SK-N-SH (cell line): ENCODE results near the gene AGAP1. TPM values are rescaled to one million over a fixed set of nuclear protein-coding genes. Genes with fewer than 3 reads are reported as not detected.

Experiments
- CTCF ChIA-PET: fragments of 300-600, 350-600 bp; formaldehyde crosslinking; extraction: SDS; loops from one replicate; lab custom pipeline; 2021; lab: Yijun Ruan, JAX
- POLR2A ChIA-PET: fragments of 350-600 bp; sonication (Branson Sonifier 250); formaldehyde crosslinking; extraction: SDS; loops from one replicate; lab custom pipeline; 2020; ENCODE audit warnings: antibody characterized with exemption, inconsistent platforms; lab: Yijun Ruan, JAX
- DNase-seq: peaks from one replicate; pipeline ENCODE4 v3.0.0; 2012
- H2AFZ ChIP-seq: fragments of 200-600 bp; sonication (generic); 2 replicates; pipeline ENCODE4 v1.8.1; 2016; ENCODE audit warnings: antibody characterized with exemption, mild to moderate bottlenecking, low read depth
- H3F3A ChIP-seq: fragments of 200-600 bp; sonication (generic); replicated peaks from 2 replicates; pipeline ENCODE3; 2016; ENCODE audit warnings: antibody characterized with exemption, mild to moderate bottlenecking; ENCODE audit not compliant: insufficient read depth
- H3K27ac ChIP-seq, 2 experiments: fragments of 200-500 bp in 1 of 2; fragments of 200-600 bp in 1 of 2; sonication (Bioruptor generic) in 1 of 2; sonication (generic), shearing (Covaris generic) in 1 of 2; 2 replicates each; pipeline versions ENCODE4 v1.5.1 to v1.6.1; 2014 to 2016; ENCODE audit warnings: low read depth in 2 of 2, inconsistent platforms in 1 of 2, low read length in 1 of 2, mild to moderate bottlenecking in 1 of 2, mixed read lengths in 1 of 2
- H3K27me3 ChIP-seq: fragments of 200-600 bp; sonication (generic), shearing (Covaris generic); 2 replicates; pipeline ENCODE4 v1.6.1; 2016; ENCODE audit warnings: mixed run types; ENCODE audit not compliant: insufficient read depth
- H3K36me3 ChIP-seq, 2 experiments: fragments of 200-500 bp in 1 of 2; fragments of 200-600 bp in 1 of 2; sonication (Bioruptor generic) in 1 of 2; sonication (generic) in 1 of 2; replicated peaks in 1 of 2; 2 replicates each; pipeline versions ENCODE3 to v1.5.1; 2014 to 2016; ENCODE audit warnings: low read length in 1 of 2, mild to moderate bottlenecking in 1 of 2; ENCODE audit not compliant: insufficient read depth in 2 of 2, control insufficient read depth in 1 of 2
- H3K4me1 ChIP-seq, 2 experiments: fragments of 200-500 bp in 1 of 2; fragments of 200-600 bp in 1 of 2; sonication (Bioruptor generic) in 1 of 2; sonication (generic), shearing (Covaris generic) in 1 of 2; 2 replicates each; pipeline versions ENCODE4 v1.5.1 to v1.6.1; 2014 to 2016; ENCODE audit warnings: low read depth in 1 of 2, low read length in 1 of 2, mixed run types in 1 of 2; ENCODE audit not compliant: insufficient read depth in 2 of 2, control insufficient read depth in 1 of 2
- H3K4me2 ChIP-seq: fragments of 200-600 bp; sonication (generic), shearing (Covaris generic); 2 replicates; pipeline ENCODE4 v1.6.1; 2017; ENCODE audit warnings: mixed run types
- H3K4me3 ChIP-seq, 2 experiments: fragments of 200-500 bp in 1 of 2; fragments of 200-600 bp in 1 of 2; sonication (Bioruptor generic) in 1 of 2; sonication (generic), shearing (Covaris generic) in 1 of 2; 2 replicates each; pipeline versions ENCODE4 v1.5.1 to v1.8.1; 2014 to 2016; ENCODE audit warnings: low read depth in 2 of 2, inconsistent platforms in 1 of 2, low read length in 1 of 2, mild to moderate bottlenecking in 1 of 2, mixed read lengths in 1 of 2, moderate library complexity in 1 of 2
- H3K79me2 ChIP-seq: fragments of 200-600 bp; sonication (generic); 2 replicates; pipeline ENCODE4 v1.8.1; 2017; ENCODE audit warnings: mild to moderate bottlenecking; ENCODE audit not compliant: insufficient read depth
- H3K9ac ChIP-seq: fragments of 200-600 bp; sonication (generic); 2 replicates; pipeline ENCODE4 v1.6.1; 2017; ENCODE audit warnings: mixed run types
- H3K9me2 ChIP-seq: fragments of 200-600 bp; sonication (generic); 2 replicates; pipeline ENCODE4 v1.6.1; 2017; ENCODE audit warnings: mixed run types
- H3K9me3 ChIP-seq: fragments of 200-600 bp; sonication (generic); 2 replicates; pipeline ENCODE4 v1.6.1; 2017; ENCODE audit warnings: mixed run types, mild to moderate bottlenecking, moderate library complexity
- H4K20me1 ChIP-seq: fragments of 200-600 bp; sonication (generic); 2 replicates; pipeline ENCODE4 v1.6.1; 2017; ENCODE audit warnings: mild to moderate bottlenecking, mixed run types; ENCODE audit not compliant: insufficient read depth
- ELF1 ChIP-seq: IDR thresholded peaks from 2 replicates; pipeline ENCODE4 v1.4.0; 2012
- EZH2phosphoT487 ChIP-seq: fragments of 200-600 bp; sonication (generic); IDR thresholded peaks from 2 replicates; pipeline ENCODE4 v1.6.1; 2017; ENCODE audit warnings: low read depth, mixed run types, mild to moderate bottlenecking, antibody characterized with exemption, moderate library complexity, borderline replicate concordance
- FOXJ3 ChIP-seq: sonication (generic); formaldehyde crosslinking; IDR thresholded peaks from 2 replicates; pipeline ENCODE4 v1.5.1; 2020; ENCODE audit warnings: mild to moderate bottlenecking, missing genetic modification reagents
- FOXM1 ChIP-seq: IDR thresholded peaks from 2 replicates; pipeline ENCODE4 v1.4.0; 2012; ENCODE audit warnings: low read depth, mild to moderate bottlenecking
- GABPA ChIP-seq: IDR thresholded peaks from 2 replicates; pipeline ENCODE4 v1.4.0; 2012; ENCODE audit warnings: low read depth, mild to moderate bottlenecking
- JUND ChIP-seq: IDR thresholded peaks from 2 replicates; pipeline ENCODE4 v1.4.0; 2012
- MXI1 ChIP-seq: IDR thresholded peaks from 2 replicates; pipeline ENCODE4 v1.6.1; 2012; ENCODE audit warnings: mild to moderate bottlenecking, low read depth, low read length, improper control_type of control experiment
- NFIC ChIP-seq: IDR thresholded peaks from 2 replicates; pipeline ENCODE4 v1.4.0; 2012; ENCODE audit warnings: borderline replicate concordance
- NRF1 ChIP-seq: IDR thresholded peaks from 2 replicates; pipeline ENCODE4 v1.6.1; 2012; ENCODE audit warnings: low read depth, mild to moderate bottlenecking, low read length
- POLR2AphosphoS5 ChIP-seq: IDR thresholded peaks from 2 replicates; pipeline ENCODE4 v1.6.1; 2012; ENCODE audit warnings: low read depth, low read length
- RAD21 ChIP-seq: IDR thresholded peaks from 2 replicates; pipeline ENCODE4 v1.6.1; 2012; ENCODE audit warnings: mild to moderate bottlenecking, low read length
- RCOR1 ChIP-seq: fragments of 150-350 bp; IDR thresholded peaks from 2 replicates; pipeline ENCODE4 v1.6.1; 2017; ENCODE audit warnings: antibody characterized with exemption, low read length
- RFX5 ChIP-seq: IDR thresholded peaks from 2 replicates; pipeline ENCODE4 v1.6.1; 2012; ENCODE audit warnings: mild to moderate bottlenecking, improper control_type of control experiment, low read length
- RXRA ChIP-seq: IDR thresholded peaks from 2 replicates; pipeline ENCODE4 v1.4.0; 2012; ENCODE audit warnings: low read depth, mild to moderate bottlenecking, borderline replicate concordance
- SIN3A ChIP-seq: IDR thresholded peaks from 2 replicates; pipeline ENCODE4 v1.6.1; 2012; ENCODE audit warnings: low read depth, mild to moderate bottlenecking, low read length, moderate library complexity, borderline replicate concordance
- TEAD4 ChIP-seq: IDR thresholded peaks from 2 replicates; pipeline ENCODE4 v1.4.0; 2012; ENCODE audit warnings: mild to moderate bottlenecking, borderline replicate concordance; ENCODE audit not compliant: insufficient read depth
- USF2 ChIP-seq: fragments of 150-350 bp; IDR thresholded peaks from 2 replicates; pipeline ENCODE4 v1.6.1; 2017; ENCODE audit warnings: antibody characterized with exemption, low read length, low read depth, borderline replicate concordance
- YY1 ChIP-seq: IDR thresholded peaks from 2 replicates; pipeline ENCODE4 v1.4.0; 2012; ENCODE audit warnings: low read depth, mild to moderate bottlenecking
- WGBS: methylation state at CpG from one replicate; pipeline ENCODE4 v1.1.6; 2017; ENCODE audit warnings: low lambda C conversion rate; 5-methylcytosine and 5-hydroxymethylcytosine counted together
- polyA plus RNA-seq, 3 experiments: library from polyadenylated mRNA; depleted of rRNA; stranded (reverse); fragments of >200 nt; gene quantifications; 2 replicates each; pipeline ENCODE4 v1.2.3, GENCODE V29; 2012
- TF ChIP-seq, protein P1 (sequence below): IDR thresholded peaks from 2 replicates; pipeline ENCODE4 v1.4.0; 2012; ENCODE audit warnings: low read depth, borderline replicate concordance
- TF ChIP-seq, protein P2 (sequence below): fragments of 200-600 bp; sonication (generic); IDR thresholded peaks from 2 replicates; pipeline ENCODE4 v1.6.1; 2017; ENCODE audit warnings: antibody characterized with exemption, mild to moderate bottlenecking, moderate library complexity
- TF ChIP-seq, protein P3 (sequence below): IDR thresholded peaks from 2 replicates; pipeline ENCODE4 v1.4.0; 2012; ENCODE audit warnings: low read depth

Gene AGAP1
- polyA plus RNA-seq, 1 of the 3 experiments (the other 2 are of a cell fraction) = 8.8 TPM

- Histone ChIP-seq H4K20me1 (no peaks in the 10 kb centered on the region), H3F3A (no peaks in the 10 kb centered on the region), H3K9ac (no peak overlapping the region), H2AFZ (no peak overlapping the region), H3K4me2 (no peak overlapping the region), H3K9me2 (no peaks in the 10 kb centered on the region), H3K79me2 (no peaks in the 10 kb centered on the region), H3K27me3 (no peaks in the 10 kb centered on the region), H3K27ac (no peak overlapping the region), H3K36me3 (no peaks in the 10 kb centered on the region), H3K9me3 (no peaks in the 10 kb centered on the region), H3K4me3 (no peak overlapping the region), H3K4me1 (no peaks in the 10 kb centered on the region; a peak in 1 of 4 replicates)
- POLR2A ChIA-PET = no interaction called here
- no peak for DNase-seq
- WGBS = 100% methylated on average over 4 of the region's 16 CpGs
- CTCF ChIA-PET = no interaction called here
- TF ChIP-seq FOXM1 (no peak), NFIC (no peak), ELF1 (no peak), RXRA (no peak), MXI1 (no peak), EZH2phosphoT487 (no peak), FOXJ3 (CRISPR knock-in tag) (no peak), JUND (no peak)
- TF ChIP-seq, protein P1, sequence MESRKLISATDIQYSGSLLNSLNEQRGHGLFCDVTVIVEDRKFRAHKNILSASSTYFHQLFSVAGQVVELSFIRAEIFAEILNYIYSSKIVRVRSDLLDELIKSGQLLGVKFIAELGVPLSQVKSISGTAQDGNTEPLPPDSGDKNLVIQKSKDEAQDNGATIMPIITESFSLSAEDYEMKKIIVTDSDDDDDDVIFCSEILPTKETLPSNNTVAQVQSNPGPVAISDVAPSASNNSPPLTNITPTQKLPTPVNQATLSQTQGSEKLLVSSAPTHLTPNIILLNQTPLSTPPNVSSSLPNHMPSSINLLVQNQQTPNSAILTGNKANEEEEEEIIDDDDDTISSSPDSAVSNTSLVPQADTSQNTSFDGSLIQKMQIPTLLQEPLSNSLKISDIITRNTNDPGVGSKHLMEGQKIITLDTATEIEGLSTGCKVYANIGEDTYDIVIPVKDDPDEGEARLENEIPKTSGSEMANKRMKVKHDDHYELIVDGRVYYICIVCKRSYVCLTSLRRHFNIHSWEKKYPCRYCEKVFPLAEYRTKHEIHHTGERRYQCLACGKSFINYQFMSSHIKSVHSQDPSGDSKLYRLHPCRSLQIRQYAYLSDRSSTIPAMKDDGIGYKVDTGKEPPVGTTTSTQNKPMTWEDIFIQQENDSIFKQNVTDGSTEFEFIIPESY = no peak
- TF ChIP-seq, protein P2, sequence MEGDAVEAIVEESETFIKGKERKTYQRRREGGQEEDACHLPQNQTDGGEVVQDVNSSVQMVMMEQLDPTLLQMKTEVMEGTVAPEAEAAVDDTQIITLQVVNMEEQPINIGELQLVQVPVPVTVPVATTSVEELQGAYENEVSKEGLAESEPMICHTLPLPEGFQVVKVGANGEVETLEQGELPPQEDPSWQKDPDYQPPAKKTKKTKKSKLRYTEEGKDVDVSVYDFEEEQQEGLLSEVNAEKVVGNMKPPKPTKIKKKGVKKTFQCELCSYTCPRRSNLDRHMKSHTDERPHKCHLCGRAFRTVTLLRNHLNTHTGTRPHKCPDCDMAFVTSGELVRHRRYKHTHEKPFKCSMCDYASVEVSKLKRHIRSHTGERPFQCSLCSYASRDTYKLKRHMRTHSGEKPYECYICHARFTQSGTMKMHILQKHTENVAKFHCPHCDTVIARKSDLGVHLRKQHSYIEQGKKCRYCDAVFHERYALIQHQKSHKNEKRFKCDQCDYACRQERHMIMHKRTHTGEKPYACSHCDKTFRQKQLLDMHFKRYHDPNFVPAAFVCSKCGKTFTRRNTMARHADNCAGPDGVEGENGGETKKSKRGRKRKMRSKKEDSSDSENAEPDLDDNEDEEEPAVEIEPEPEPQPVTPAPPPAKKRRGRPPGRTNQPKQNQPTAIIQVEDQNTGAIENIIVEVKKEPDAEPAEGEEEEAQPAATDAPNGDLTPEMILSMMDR = no peak
Observed at GRCh38 chr2:236105955-236106607, 612.2 kb downstream of the AGAP1 start.

DNA sequence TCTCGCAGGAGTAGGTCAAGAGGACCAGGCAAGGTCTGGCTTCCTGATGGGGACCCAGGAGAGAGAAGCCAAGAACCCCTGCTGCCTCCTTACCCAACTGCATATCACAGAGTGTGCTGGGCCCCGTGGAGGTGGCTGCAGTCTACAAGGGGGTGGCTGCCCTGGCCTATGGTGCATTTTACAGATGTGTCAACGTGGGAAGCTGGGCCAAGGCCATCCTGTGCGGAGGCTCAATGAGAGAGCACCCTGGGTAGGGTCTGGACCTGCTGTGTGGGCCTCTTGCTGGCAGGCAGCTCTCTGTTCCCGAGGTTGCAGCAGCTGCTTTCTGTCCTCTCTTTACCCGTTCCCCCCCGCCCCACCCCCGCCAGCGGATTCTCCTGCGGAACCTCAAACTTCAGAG is 612.9 kb downstream of the AGAP1 start:
- Histone ChIP-seq H3K9me2 (no peaks in the 10 kb centered on the region), H3K27me3 (no peaks in the 10 kb centered on the region), H3F3A (no peaks in the 10 kb centered on the region), H3K79me2 (no peaks in the 10 kb centered on the region), H3K9ac (no peak overlapping the region), H3K27ac (no peak overlapping the region), H4K20me1 (no peaks in the 10 kb centered on the region), H3K9me3 (no peaks in the 10 kb centered on the region), H3K36me3 (no peaks in the 10 kb centered on the region), H3K4me1 (no peaks in the 10 kb centered on the region; a peak in 1 of 4 replicates), H2AFZ (no peak overlapping the region), H3K4me3 (no peak overlapping the region), H3K4me2 (no peak overlapping the region)
- CTCF ChIA-PET = no interaction called here
- POLR2A ChIA-PET = no interaction called here
- DNase-seq = no peak
- 90% methylated on average over 2 of the region's 10 CpGs for WGBS
- TF ChIP-seq GABPA = no peak
- TF ChIP-seq, protein P1 = no peak
- TF ChIP-seq SIN3A = no peak
- no peak for TF ChIP-seq ELF1
- TF ChIP-seq NRF1 = no peak
- no peak for TF ChIP-seq YY1
- TF ChIP-seq RAD21 = no peak
- no peak for TF ChIP-seq POLR2AphosphoS5
- TF ChIP-seq RFX5 = no peak
- TF ChIP-seq TEAD4 = no peak
- no peak for TF ChIP-seq RCOR1
- TF ChIP-seq FOXJ3 (CRISPR knock-in tag) = no peak
- TF ChIP-seq FOXM1 = no peak
- TF ChIP-seq, protein P3, sequence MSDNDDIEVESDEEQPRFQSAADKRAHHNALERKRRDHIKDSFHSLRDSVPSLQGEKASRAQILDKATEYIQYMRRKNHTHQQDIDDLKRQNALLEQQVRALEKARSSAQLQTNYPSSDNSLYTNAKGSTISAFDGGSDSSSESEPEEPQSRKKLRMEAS = no peak
- TF ChIP-seq EZH2phosphoT487 = no peak
- TF ChIP-seq USF2 = no peak
- TF ChIP-seq NFIC = no peak
